GM12874 (cell line): Measurements from ENCODE around the gene ZC3H11A.

Experiments
- TF ChIP-seq, protein P1 (sequence below): IDR thresholded peaks from 2 replicates; pipeline ENCODE4 v1.5.1; 2011; ENCODE audit warnings: low read depth, mild to moderate bottlenecking, control low read depth, low read length, moderate library complexity; ENCODE audit not compliant: insufficient read depth

ZC3H11A gene

DNA sequence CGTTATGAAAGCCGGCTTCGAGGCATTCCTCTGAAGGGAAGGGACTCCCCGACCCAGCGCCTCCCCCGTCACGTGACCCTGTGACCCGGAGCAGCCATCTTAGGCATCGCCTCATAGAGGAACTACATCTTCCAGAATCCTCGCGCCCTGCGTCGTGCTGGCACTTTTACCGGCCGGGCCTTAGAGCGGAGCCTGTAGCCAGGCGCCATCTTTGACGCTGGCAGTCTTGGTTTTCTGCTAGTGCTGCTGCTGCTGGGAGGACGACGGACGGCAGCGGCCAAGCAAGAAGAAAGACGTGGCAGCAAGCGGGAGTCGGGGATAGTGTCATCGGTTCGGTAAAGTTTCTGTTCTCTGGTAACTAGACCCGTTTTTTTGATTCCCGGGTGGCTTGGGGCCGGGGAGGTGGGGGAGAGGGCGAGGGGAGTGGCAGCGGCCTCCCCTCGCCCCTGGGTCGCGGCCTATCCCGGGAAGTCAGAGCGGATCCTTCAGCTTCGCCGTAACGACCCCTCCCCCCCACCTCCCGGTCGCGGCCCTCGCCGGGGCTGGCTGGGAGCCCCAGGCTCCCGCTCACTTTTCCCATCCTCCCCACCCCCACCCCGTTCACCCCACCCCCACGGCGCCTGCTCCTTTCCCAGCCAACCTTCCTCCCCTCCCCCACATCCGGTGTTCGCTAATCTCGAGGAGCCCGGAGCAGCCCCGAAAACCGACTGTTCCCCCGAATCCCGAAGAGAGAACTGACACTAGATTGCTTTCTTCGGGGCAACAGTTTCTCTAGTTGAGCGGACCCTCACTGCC lies at the start of gene ZC3H11A, which contains the start of gene ZBED6:
ZC3H11A (plus strand) TSS at position 183 of the 795 bp plus-strand sequence. CDS start 21,448 bp downstream, outside the sequence.
ZBED6 (plus strand) TSS at position 183 of the 795 bp plus-strand sequence. CDS start 1,900 bp downstream, outside the sequence.
- TF ChIP-seq, protein P1, sequence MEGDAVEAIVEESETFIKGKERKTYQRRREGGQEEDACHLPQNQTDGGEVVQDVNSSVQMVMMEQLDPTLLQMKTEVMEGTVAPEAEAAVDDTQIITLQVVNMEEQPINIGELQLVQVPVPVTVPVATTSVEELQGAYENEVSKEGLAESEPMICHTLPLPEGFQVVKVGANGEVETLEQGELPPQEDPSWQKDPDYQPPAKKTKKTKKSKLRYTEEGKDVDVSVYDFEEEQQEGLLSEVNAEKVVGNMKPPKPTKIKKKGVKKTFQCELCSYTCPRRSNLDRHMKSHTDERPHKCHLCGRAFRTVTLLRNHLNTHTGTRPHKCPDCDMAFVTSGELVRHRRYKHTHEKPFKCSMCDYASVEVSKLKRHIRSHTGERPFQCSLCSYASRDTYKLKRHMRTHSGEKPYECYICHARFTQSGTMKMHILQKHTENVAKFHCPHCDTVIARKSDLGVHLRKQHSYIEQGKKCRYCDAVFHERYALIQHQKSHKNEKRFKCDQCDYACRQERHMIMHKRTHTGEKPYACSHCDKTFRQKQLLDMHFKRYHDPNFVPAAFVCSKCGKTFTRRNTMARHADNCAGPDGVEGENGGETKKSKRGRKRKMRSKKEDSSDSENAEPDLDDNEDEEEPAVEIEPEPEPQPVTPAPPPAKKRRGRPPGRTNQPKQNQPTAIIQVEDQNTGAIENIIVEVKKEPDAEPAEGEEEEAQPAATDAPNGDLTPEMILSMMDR: no peak

DNA sequence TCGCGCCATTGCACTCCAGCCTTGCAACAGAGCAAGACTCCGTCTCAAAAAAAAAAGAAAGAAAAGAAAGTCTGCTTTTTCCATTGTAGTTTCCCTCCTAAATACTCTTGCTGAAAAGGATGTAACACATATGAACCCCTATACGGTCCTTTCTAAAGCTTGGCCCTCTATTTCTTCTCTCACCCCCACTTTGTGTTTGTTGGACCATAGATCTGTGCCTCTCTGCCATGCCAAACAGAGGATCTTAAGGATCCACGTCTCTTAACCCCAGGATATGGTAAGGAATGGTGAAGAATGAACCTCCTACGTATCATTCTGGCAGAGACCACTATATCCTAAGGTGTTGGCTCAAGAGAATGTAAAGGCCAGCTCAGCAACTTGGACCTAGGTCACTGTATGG lies 49.1 kb upstream of the ZC3H11A start:
- TF ChIP-seq, protein P1: no peak

DNA sequence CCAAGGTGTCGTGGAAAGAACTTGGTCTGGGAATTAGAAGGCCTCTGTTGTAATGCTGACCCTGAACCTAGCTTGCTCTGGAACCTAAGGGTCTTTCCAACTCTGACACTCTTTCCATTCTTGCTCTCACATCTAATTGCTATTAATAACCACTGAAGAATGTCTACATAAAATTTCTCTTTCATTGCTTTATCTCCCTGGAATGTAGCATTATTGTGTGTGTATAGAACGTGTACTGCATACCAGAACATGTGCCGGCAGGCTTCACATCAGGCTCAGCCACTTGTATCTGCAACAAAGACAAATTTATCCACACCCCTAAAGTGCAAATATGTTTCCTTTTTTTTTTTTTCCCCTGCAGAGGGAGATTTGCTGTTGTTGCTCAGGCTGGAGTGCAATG lies 44.4 kb upstream of the ZC3H11A start:
- TF ChIP-seq, protein P1: no peak

DNA sequence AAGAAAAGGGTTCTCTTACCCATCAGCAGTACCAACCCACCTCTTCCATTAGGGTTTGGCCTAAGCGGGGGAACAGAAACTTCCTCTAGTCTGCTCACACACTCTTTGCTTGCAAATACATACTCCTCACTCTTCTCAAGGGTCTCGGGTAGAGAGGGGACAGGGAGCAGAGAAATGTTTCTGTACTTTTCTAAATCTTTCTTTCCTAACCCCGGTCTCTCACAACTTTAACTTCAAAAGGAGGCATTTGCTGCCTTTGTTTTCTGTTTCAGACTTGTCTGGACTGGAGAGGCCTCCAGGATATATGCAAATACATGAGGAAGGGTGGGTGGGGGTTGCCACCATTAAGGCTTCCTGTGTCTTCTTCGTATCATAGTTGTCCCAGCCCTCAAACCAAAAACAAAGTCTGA lies 41.0 kb upstream of the ZC3H11A start:
- TF ChIP-seq, protein P1: no peak

DNA sequence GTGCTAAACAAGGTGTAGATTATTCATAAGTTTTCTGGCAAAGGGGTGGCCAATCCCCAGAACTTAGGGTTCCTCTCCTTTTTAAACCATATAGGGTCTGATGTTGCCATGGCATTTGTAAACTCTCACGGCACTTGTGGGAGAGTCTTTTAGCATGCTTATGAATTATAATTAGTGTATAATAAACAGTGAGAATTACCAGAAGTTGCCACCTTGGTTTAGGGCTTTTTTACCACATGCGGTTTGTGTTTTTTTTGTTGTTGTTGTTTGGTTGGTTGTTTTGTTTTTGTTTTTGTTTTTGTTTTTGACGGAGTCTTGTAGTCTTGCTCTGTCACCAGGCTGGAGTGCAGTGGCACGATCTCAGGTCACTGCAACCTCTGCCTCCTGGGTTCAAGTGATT lies 39.4 kb upstream of the ZC3H11A start:
- TF ChIP-seq, protein P1: no peak

DNA sequence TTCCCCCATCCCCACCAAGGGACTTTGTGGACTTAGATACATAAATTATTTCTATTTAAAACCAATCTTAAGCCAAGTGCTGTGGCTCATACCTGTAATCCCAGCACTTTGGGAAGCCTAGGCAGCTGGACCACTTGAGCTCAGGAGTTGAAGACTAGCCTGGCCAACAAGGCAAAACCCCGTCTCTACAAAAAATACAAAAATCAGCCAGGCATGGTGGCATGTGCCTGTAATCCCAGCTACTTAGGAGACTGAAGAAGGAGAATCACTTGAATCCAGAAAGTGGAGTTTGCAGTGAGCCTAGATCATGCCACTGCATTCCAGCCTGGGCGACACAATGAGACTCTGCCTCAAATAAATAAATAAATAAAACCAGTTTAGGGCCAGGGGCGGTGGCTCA lies 34.9 kb upstream of the ZC3H11A start:
- TF ChIP-seq, protein P1: no peak

DNA sequence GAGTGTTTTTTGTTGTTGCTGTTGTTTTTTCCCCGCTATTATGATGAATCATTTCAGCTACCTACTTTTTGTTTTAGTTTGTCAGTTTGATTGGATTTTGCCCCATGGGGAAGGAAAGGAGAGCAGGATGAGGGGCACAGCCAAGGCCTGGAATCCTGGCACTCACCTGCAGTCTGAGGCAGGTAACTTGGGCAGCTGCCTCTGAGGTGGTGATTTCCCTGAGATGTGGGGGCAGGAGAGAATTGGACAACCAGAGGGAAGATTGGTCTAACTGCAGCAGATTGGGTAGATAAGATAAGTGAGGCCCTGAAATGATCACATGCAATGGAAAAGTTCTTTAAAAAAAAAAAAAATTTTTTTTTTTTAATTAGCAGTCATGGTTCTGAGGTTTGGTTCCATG lies 31.9 kb upstream of the ZC3H11A start:
- TF ChIP-seq, protein P1: no peak
